ENCODE measurements around the gene MYLK4.

The MYLK4 gene

DNA sequence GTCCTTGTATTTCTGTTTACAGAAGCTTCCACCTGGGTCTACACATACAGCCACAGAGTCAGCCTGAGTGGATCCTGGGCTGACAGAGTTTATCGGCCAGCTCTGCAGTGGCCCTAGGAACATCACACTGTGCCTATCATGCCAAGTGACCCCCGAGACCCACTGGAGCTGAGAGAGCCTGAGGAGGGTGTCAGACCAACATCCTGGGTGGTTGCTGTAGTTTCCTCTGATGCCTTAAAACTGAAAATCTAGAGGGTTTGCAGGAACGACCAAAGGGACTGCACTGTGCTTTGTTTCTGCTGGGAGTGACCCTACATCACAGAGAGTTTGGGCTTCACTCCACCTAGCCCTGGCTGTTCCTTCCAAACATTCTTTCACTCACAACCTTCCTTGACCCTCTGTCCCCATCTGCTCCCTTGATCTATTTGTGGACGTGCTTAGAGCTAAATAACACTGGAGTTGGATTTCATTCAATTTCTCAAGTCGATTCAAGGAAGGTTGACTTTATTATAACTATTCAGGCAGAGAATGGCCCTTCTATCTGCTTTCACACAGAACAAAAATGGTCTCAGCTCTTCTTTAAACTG, 18.1 kb downstream of the MYLK4 start:
- no peak for DNase-seq

DNA sequence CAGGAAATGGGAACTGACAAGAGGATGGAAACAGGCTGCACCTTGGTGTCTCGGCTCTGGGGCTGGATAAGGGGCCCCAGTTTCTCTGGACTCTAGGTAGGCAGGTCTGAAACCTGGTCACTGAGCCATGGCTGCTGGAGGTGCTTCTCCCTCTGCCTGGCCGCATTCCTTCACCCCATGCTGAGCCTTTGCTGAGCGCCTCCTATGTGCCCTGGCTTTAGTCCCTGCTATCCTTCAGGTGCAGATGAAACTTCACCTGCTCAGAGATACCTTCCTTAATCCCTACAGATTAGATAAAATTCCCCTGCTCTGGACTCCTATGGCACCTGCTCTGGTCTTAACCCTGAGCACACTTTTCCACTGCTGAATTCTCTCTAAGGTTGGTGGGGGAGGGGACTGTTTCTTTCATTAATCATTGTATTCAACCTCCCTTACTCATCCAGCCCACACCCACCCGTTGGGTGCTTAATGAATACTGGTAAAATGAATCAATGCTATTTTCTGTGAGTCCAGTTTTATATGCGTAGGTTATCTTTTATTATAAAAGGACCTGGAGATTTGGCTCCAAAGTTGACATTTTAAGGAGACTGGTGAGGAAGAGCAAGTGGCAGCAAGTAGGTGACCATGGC, 19.3 kb downstream of the MYLK4 start:
- no peak for DNase-seq

DNA sequence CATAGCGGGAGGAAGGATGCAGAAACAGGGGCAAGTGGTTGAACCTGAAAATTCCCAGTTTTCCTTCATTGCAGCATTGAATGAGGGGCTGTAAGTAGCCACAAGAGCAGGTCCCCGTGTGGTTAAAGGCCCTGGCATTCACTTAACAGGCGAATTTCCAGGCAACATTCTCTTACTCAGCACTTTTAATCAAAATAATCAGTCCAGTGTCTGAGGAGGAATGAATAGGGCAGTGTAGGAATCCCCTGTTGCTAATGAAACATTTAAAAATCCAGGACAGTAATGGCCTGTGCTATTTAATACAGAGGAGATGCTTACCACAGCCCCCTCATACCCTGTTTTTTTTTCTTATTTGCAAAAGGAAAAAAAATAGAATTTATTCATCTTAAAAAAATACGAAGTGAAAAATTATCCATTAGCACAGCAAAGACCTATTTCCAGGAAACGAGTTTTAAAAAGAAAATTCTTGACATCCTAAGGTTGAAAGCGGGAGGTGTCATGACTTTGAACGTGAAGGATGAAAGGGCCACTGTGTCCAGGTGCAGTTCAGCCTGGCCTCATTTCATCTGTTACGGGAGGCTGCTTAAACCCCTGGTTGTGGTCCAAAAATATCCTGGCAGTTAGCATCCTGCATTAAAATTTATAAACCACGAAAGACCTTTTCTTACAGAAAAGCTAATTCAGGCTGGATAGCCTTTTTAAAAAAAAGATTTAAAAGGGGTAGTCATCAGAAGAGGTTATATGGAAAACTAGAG, 20.2 kb downstream of the MYLK4 start:
- DNase-seq: no peak

DNA sequence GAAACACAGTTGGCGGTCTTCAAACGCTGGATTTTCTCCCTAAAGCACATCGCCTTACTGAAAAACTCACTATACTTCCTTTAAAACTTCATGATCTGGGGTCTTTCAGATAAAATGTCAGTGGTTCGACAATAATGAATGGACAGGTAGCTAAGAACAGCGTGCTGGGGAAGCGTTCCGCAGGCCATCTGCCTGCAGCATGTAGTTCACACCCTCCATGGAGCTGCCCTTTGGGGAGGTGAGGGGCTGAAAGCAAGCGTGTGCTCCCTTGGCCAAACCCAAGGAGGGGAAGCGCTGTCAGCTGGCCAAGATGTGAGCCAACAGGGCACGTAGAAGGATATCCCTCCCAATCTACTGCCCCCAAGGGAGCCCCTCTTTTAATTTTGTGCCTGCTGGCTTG, 20.8 kb downstream of the MYLK4 start:
- no peak for DNase-seq

DNA sequence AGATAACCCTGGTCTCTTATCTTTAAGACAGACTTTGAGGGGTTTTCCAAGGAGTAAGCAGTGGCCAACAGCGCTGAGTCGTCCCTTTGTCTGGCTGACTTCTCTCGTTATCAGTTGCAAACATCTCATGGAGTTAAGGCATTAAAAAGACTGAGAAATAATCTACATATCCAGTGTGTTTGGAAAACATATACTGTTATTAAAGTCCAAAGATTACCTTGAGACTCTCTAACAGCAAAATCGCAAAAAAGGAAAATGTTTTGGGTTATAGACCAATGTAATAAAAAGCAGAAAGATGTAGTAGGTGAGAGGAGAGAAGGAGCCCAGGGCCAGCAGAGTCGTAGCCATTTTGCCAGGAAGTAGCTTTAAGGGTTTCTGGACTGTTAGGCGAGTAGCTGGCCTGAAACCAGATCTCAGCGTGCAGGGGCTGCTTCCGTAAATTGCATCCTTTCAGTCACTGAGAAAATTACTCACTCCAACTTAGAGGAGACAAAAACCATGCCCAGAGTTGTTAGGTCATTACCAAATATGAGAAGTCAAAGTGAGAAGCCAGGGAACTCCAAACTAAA, 24.6 kb downstream of the MYLK4 start:
- DNase-seq: peak; percentile 67 to 69

DNA sequence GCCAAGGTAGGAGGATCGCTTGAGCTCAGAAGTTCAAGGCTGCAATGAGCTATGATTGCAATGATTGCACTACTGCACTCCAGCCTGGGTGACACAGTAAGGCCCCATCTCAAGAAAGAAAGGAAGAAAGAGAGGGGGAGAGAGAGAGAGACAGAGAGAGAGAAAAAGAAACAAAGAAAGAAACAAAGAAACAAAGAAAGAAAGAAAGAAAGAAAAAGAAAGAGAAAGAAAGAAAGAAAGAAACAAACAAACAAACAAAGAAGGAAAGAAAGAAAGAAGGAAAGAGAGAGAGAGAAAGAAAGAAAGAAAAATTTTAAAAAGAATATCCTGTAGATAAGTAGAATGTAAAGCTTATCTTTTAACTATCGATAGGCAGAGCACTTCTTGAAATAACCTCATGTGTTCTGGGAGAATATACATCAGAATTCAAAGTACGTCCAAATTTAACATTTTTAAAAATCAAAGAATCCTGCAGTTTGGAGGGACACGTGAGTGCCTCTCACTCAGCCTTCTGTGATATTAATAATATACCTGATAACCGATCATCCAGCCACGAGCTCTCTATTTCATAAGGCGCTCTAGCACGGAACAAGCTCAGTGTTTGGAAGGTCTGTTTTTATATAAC, 25.2 kb downstream of the MYLK4 start:
- DNase-seq: no peak

DNA sequence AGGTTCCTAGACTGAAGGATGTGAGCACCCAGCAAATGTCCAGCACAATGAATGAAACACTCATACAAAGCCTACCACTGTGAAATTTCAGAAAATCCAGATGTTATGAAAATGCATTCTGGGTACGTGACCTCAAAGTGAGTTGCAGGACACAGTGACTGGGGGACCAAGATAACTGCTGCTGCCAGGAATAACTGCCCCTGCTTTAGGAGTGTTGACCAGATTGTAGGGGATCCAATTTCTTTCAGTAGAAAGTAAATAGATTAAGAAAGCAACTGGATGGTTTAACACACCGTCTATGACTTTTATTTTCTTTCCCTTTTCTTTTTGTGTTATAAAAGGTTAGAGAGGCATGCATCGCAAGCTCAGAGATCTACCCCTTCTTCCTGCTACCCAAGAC, 29.5 kb downstream of the MYLK4 start:
- no peak for DNase-seq

DNA sequence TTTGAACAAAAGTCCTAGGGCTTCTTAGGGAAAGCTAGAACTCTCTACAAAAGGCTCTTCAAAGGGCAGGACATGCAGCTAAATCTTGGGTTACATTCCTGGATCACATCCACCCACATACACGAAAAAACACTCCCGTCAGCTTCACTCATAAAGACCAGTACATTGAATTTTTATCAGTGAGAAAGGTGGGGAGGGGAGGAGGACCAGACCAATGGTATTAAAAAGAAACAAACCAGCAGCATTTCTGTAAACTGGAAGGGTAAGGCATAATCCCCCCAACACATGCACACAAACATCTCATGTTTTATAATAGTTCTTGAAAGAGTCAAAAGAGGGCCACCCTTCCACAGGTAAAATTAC, 31.6 kb downstream of the MYLK4 start:
- DNase-seq: no peak

DNA sequence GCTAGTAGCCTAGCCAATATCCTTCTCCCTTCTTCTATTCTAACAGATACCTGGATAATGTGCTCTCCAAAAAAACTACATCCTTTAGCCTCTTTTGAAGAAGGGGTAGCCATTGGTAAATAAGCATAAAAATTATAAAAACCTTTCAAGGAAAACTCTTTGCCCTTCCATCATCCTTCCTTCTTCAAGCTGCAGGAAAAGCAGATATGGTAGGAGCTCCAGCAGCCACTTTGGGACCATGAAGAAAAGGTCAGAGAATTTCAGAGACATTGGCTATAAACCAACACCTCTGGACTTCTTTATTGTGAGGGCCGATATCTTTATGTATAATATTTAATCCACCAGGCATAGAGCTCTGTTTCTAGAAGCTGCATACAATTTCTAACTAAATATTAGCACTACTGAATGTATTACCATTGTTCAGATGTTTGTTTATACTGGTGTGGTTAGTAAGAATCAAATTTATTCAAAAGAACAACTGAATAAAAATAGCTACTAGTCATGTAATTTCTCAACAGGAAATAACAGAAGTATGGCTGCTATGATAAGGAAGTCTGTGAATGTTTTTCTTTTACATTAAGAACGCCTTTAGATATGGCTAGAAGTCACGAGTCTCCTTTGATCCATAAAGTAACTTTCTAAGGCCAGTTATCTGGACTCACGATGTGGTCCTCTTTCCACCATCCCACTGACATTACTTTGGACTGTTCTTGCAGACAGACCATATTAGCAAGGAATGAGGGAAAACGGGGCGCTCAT, 32.2 kb downstream of the MYLK4 start:
- peak in 1 of 2 experiments; percentile 12 for DNase-seq

DNA sequence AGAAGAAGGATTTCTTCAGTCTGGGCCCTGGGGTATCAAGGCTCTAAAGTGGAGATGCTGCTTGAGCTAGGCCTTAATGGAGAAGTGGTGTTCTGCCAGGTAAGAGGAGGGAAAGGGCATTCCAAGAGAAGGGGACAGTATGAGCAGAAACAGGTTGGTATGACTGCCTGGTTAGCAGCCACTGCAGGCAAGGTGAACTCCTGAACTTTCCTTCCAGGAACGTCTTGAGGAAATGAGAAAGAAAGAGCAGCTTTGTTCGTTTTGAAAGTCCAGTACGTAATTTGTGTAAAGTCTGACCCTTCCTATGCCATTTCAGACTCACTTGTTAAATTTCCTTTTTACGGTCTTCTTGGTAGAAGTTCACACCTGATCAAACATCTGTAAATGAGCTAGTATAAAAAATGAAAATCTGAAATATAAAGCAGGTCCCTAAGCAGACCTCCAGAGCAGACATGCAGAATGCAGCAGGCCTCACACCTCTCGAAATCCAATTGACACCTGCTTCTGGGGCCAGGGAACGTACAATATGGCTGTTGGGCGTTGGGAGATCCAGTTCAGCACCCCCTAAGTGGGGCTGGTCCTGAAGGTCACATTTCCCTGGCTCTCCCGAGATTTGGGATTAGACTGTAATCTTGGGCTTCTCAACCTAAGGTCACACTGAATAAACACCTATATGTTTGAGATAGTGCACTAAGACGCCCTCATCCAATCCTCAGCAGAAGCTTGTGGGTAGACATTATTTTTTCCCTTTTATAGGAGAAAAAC, 33.6 kb downstream of the MYLK4 start:
- no peak for DNase-seq

DNA sequence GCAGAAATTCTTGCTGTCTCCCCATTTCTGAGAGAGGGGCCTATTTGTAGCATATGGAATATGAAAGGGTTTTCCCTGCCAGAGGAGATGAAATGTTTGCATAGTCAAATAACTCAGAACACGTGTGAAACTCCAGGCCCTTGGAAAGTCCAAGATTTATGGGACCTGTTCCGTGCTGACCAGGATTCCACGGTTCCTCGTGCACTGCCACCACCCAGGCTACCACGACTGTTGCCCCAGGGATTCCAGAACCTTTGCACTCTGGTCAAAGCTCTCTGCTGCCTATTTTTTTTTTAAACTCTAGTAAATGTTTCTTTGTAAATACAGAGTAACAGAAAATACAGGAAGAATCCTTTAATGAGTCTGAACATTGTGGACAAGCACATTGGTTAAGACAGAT, 35.0 kb downstream of the MYLK4 start:
- no peak for DNase-seq

DNA sequence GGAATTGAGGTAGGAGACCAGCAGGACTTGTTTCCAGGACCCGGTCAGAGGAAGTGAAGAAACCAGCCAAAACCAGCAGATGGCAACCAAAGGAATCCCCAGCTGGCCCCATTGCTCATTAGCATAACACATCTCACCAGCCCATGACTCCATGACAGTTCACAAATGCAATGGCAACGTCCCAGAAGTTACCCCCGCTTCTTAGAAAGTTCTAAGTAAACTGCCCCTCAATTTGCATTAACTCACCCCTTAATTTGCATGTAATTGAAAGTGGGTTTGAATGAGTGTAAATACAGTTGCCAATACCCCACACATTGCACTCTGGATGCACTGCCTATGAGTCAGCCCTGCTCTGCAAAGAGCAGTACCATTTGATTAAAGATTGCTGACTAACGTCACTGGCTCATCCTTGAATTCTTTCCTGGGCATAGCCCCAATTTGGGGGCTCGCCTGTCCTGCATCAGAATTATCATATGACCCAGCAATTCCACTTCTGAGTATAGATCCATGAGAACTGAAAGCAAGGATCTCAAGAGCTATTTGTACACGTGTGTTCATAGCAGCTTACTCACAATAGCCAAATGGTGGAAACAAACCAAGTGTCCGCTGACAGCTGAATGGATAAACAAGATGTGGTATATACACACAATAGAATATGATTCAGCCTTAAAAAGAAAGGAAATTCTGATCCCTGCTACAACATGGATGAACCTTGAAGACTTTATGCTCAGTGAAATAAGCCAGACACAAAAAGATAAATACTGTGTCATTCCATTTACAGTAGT, 36.4 kb downstream of the MYLK4 start:
- DNase-seq: no peak

DNA sequence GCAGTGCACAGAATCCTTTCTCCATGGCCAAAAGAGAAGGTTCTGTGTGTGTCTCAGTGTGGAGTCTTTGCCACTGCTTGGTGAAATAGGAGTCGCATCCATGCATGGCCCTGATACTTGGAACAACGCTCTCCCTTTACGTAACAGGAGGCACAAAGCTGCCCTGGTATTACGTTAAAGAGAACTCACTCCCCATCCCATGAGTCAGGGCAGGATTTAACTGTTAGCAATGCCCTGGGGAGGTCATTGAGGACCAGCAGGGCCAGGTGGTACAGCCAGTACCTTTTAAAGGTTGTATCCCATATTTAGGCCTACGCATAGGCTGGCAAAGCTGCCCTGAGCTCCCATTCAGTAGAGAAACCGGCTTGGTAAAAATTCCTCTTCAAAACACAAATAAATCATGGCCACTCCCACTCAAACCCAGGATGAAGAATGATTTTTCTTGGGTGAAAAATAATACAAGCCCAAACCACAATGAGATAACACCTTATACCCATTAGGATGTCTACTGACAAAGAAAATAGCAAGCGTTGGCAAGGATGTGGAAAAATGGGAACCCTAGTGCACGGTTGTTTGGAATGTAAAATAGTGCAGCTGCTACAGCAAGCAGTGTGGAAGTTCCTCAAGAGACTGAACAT, 37.1 kb downstream of the MYLK4 start:
- DNase-seq: no peak

DNA sequence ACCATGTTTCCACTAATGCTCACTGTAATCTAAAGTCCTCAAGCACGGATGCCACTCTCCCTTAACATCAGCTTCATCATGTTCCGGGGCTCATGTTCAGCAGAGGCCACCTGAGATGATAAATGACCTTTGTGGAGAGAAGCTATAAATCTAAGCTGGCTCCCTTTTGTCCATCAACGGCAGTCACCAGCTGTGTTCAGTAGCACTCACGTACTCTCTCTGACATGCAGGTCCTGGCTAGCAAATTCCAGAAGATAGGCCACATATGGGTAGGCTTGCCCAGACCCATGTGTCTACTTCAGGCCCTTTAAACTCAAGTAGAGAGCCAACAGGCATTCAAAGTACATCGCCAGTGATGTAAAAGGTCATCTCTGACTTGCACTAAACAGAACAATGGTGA, 38.6 kb downstream of the MYLK4 start:
- no peak for DNase-seq

DNA sequence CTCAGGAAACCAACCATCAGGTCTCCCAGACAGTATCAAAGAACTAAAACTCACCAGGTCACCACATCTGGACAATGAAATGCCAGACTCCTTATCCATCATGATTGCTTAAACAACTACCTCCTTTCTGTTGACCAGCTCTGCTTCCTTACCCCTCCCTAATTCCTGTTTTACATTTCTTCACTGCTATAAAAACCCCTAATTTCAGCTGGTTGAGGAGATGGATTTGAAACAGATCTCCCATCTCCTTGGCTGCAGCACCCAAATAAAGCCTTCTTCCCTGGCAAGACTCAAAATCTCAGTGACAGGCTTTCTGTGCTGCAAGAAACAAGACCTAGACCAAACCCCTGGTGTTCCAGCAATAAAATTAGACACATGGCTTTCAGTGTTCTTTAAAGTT, 40.3 kb downstream of the MYLK4 start:
- peak in 1 of 2 experiments; percentile 7 for DNase-seq

DNA sequence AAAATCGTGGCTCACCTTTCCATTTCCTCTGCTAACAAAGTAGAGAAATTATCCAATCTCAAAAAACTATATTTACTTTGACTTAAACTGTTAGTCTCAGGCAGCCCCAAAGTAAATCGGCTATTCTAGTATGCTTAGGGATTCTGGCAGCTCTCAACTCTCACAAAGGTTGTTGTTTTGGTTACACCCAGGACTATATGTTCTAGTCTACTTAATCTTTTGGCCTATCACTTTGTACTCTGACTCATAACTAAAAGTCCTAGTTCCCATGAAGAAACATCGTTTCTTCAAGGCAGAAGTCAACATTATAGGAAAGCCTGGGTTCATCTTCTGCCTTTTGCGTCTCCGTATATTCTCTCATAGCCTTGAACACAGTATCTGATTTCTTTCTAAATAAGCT, 42.3 kb downstream of the MYLK4 start:
- DNase-seq: no peak

DNA sequence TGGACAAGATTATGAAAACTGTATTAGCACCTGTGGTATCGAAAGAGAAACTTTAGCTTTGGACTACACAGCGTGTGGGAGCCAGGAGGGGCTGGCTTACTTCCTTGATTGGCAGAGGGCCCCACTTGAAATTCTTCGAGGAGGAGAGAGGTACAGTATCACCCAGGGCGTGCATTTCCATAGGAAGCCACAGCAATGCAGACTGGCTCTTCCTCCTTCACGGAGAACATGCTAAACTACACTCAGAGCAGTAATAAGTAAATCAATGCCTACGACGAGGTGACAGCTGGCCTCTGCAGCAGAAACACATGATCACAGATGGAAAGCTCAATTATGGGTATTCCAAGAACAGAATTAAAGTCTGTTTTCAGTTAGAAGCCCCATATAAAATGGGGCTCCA, 44.2 kb downstream of the MYLK4 start:
- no peak for DNase-seq

DNA sequence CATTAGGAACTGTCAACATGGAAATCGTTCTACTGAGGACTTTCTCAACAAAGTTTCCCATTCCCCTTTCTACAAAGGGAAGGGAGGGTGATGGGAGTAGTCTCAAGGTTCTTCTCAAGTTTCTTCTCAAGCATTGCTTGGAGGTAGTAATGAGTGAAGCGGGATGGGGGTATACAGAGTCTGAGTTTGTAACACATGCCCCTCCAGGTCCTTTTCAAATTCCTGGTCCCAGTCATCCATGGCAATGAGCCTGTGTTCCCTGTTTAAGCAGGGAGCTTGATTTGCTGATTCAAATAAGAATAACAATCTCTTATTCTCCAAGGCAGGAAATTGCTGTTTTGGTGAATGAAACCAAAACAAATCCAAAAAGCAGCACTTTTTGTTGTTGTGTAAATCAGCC, 45.5 kb downstream of the MYLK4 start:
- no peak for DNase-seq

DNA sequence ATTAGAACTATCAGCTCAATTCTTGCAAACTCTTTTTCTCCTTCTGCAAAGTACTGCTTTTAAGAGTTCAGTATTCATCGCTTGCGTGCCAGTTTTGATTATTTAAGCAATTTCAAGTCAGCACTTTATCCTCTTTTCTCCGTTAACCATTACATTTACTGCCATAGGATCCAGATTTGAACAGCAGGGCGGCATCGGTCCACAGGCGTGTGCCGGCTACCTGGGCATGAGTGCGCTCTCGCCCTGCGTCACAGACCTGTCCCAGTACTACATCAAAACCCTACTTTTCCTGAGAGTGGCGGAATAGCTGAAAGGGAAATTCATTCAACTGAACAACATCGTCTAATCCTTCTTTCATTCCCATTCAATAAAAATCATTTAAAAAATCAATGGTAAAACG, 53.4 kb downstream of the MYLK4 start:
- no peak for DNase-seq

DNA sequence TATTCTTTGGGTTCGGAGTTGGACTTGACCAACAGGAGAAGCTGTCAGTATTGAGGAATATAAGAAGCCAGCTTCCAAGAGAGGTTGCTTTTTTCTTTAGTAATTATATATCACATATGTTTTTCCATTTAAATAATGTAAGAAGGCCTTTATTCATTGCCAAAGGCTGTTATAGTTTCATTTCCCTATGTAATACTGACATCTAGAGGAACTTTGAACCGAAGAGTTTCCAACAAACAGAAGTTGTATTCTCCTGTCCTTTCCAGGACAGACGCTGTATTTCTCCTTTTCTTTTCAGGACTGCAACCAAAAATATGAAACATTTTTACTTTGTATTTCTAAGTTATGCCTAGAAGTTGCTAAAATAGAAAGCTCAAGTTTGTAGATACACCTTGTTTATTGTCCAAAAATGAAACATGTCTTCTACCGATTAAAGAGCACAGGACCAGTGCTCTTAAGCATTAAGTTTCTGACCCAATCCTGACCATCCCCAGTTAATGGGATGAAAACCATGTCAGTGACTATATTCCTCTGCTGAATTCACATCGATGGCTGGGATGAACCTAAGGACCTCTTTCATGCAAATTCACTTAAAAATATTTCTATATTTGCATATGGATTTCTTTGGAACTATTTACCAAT, 55.1 kb downstream of the MYLK4 start:
- DNase-seq: peak; percentile 71 to 73
